HG03558 (cell line): ENCODE results near the gene PRSS36.
"Not testable (repeated sequence)": the region's sequence is repeated elsewhere in the genome, so short reads cannot be mapped to it uniquely, and the experiment has no call there.

Experiments
- ATAC-seq: cut with Tn5 transposase; IDR thresholded peaks from one replicate; pipeline ENCODE4 v1.9.1; 2021; ENCODE audit warnings: moderate number of reproducible peaks; ENCODE audit not compliant: unreplicated experiment; ENCODE audit errors: extremely low read depth

Gene PRSS36

GRCh38 chr16:31185339-31185738, 35.5 kb upstream of the PRSS36 start:
- ATAC-seq: no peak

- no peak for ATAC-seq
Measured at GRCh38 chr16:31184888-31185287, 35.0 kb upstream of the PRSS36 start.

- ATAC-seq: no peak
Measured at GRCh38 chr16:31183432-31184428, 33.9 kb upstream of the PRSS36 start.

GRCh38 chr16:31182391-31182790, 32.5 kb upstream of the PRSS36 start:
- no peak for ATAC-seq

GRCh38 chr16:31181102-31181830, 31.4 kb upstream of the PRSS36 start:
- ATAC-seq: no peak

GRCh38 chr16:31179747-31180459, 30.0 kb upstream of the PRSS36 start, which contains the start of gene FUS:
Gene FUS, plus strand, starts transcription at chr16:31180139. Its CDS starts 76 bp downstream, at chr16:31180215.
- peak; percentile 24 for ATAC-seq

- ATAC-seq: no peak
Measured at GRCh38 chr16:31179219-31179746, 29.4 kb upstream of the PRSS36 start.

- ATAC-seq: no peak
Measured at GRCh38 chr16:31177136-31177535, 27.3 kb upstream of the PRSS36 start.

- not testable (repeated sequence) for ATAC-seq
Measured at GRCh38 chr16:31170048-31170447, 20.2 kb upstream of the PRSS36 start.

GRCh38 chr16:31168848-31169247, 19.0 kb upstream of the PRSS36 start:
- ATAC-seq: no peak

- no peak for ATAC-seq
Measured at GRCh38 chr16:31167315-31167714, 17.4 kb upstream of the PRSS36 start.

GRCh38 chr16:31157136-31157535, 7.3 kb upstream of the PRSS36 start:
- no peak for ATAC-seq

GRCh38 chr16:31150976-31151375, 1.1 kb upstream of the PRSS36 start:
- ATAC-seq: not testable (repeated sequence)

GRCh38 chr16:31149332-31149731, 534 bp downstream of the PRSS36 start:
- no peak for ATAC-seq

GRCh38 chr16:31148896-31149295, 970 bp downstream of the PRSS36 start:
- no peak for ATAC-seq

- ATAC-seq: no peak
Measured at GRCh38 chr16:31148281-31148728, 1.6 kb downstream of the PRSS36 start.

GRCh38 chr16:31147574-31147973, 2.3 kb downstream of the PRSS36 start:
- no peak for ATAC-seq

GRCh38 chr16:31145398-31145990, 4.4 kb downstream of the PRSS36 start:
- no peak for ATAC-seq

GRCh38 chr16:31144418-31144817, 5.4 kb downstream of the PRSS36 start:
- ATAC-seq: not testable (repeated sequence)

GRCh38 chr16:31143694-31144148, 6.1 kb downstream of the PRSS36 start:
- ATAC-seq: no peak
